Nephron (organoid): ENCODE data around the gene GCNT1.

Experiments used
- H3K27ac Mint-ChIP-seq, 3 experiments: 2 replicates each; pipeline ENCODE4 v1.8.0; 2020; ENCODE audit warnings: mixed read lengths in 3 of 3, mild to moderate bottlenecking in 2 of 3, moderate library complexity in 1 of 3
- H3K27me3 Mint-ChIP-seq: 2 replicates; pipeline ENCODE4 v1.8.0; 2021; ENCODE audit warnings: low read depth, mild to moderate bottlenecking, moderate library complexity, mixed read lengths
- H3K36me3 Mint-ChIP-seq: 2 replicates; pipeline ENCODE4 v1.8.0; 2020; ENCODE audit warnings: low read depth, mixed read lengths
- H3K4me1 Mint-ChIP-seq: 2 replicates; pipeline ENCODE4 v1.8.0; 2020; ENCODE audit warnings: mixed read lengths
- H3K4me3 Mint-ChIP-seq, 3 experiments: 2 replicates each; pipeline ENCODE4 v1.8.0; 2020; ENCODE audit warnings: mild to moderate bottlenecking in 3 of 3, mixed read lengths in 3 of 3, moderate library complexity in 2 of 3
- H3K9me3 Mint-ChIP-seq: 2 replicates; pipeline ENCODE4 v1.8.0; 2020; ENCODE audit warnings: mixed read lengths
- CTCF ChIP-seq, 3 experiments: fragments of 200-600 bp; sonication (generic); IDR thresholded peaks; one replicate each; pipeline ENCODE4 v1.5.0; 2021; ENCODE audit warnings: antibody characterized with exemption in 3 of 3; ENCODE audit not compliant: unreplicated experiment in 3 of 3

GCNT1 gene

DNA sequence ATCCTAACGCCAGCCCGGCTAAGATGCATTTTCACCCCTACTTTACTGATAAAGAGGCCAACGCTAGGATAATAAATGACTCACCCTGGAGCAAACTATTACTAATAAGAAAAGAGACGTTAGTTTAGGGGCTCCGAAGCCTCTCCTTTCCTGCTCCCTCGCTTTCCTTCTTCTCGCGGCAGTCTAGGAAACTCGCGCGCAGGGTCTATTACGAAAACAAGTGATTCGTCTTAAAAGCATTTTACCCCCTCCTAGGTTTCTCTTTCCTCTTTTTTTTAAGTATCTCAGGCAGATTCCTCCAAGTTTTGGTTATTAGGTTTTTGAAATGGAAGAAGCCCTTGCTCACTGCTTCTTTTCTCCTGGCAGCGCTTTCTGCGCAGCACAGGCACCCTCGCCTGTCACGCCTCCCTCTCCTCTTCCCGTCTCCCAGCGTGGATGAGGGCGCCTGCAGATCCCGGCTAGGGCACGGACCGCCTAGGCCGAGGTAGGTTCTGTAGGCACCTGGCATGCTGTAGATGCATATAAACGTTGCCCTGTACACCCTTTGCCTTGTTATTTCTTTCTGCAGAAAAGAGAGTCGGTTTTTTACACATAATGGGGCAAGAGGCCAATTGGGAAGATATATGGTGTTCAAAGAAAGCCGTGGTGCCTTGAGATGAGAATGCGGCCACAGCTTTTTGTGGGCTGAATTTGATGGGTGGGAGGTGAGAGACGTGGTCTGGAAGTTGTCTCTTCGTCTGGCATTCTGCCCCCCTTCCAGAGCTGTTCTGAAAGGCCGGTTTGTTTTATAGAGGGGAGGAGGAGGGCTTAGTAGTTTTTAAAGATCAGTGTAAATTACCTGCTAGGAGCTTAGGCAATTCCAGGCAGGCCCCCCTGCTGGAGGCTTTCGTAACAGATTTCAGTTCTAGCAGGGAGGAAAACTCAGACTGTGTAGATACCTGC, 983 bp downstream of the GCNT1 start:
- peaks cover 19% of the 10 kb centered on the region for H3K4me1 Mint-ChIP-seq
- H3K27me3 Mint-ChIP-seq: peaks cover 41% of the 10 kb centered on the region
- H3K4me3 Mint-ChIP-seq: peak overlapping the region; percentile 85 to 89 (median 86)
- H3K36me3 Mint-ChIP-seq: no peaks in the 10 kb centered on the region
- H3K9me3 Mint-ChIP-seq: no peaks in the 10 kb centered on the region
- H3K27ac Mint-ChIP-seq: no peak overlapping the region
- peak; percentile 31 to 47 (median 37) for TF ChIP-seq CTCF (IDR thresholded peaks at IDR 0.05; ENCODE audit: unreplicated experiment in 3 of 3)

GRCh38 chr9:76462126-76462525, 3.1 kb downstream of the GCNT1 start:
- H3K36me3 Mint-ChIP-seq: no peaks in the 10 kb centered on the region
- H3K27me3 Mint-ChIP-seq: peaks cover 50% of the 10 kb centered on the region
- H3K4me3 Mint-ChIP-seq: no peak overlapping the region
- no peak for TF ChIP-seq CTCF (IDR thresholded peaks at IDR 0.05; ENCODE audit: unreplicated experiment in 3 of 3)
- H3K27ac Mint-ChIP-seq: no peak overlapping the region
- no peaks in the 10 kb centered on the region for H3K9me3 Mint-ChIP-seq
- peaks cover 15% of the 10 kb centered on the region for H3K4me1 Mint-ChIP-seq

DNA sequence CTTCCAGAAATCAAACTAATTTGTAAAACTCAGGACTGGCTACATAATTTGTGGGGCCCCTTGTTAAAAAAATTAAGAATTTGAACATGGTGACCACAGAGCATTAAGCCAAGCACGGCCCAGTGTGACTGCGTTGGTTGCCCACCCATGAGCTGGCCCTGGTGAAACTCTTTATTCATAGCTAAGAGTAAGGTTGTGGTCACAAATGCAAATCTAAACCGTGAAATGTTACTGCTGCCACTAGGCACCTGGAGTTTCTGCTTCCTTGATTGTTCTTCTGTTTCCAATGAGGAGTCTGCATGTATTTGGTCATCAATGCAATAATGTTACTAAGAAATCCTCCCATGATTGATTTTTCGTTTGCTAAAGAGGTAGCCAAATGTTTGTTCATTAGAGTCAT, 4.2 kb downstream of the GCNT1 start:
- Mint-ChIP-seq H3K27ac (no peak overlapping the region), H3K4me1 (peaks cover 15% of the 10 kb centered on the region)

GRCh38 chr9:76464706-76465105, 5.7 kb downstream of the GCNT1 start:
- no peak overlapping the region for H3K4me3 Mint-ChIP-seq
- no peak for TF ChIP-seq CTCF (IDR thresholded peaks at IDR 0.05; ENCODE audit: unreplicated experiment in 3 of 3)
- H3K27me3 Mint-ChIP-seq: peaks cover 37% of the 10 kb centered on the region
- no peaks in the 10 kb centered on the region for H3K9me3 Mint-ChIP-seq
- H3K27ac Mint-ChIP-seq: no peak overlapping the region
- H3K36me3 Mint-ChIP-seq: no peaks in the 10 kb centered on the region
- peaks cover 8% of the 10 kb centered on the region for H3K4me1 Mint-ChIP-seq

More for the DNA sequence above, 4.2 kb downstream of the GCNT1 start:
- Mint-ChIP-seq H3K36me3 (no peaks in the 10 kb centered on the region), H3K4me3 (no peak overlapping the region), H3K27me3 (peaks cover 49% of the 10 kb centered on the region), H3K9me3 (no peaks in the 10 kb centered on the region)
- no peak for TF ChIP-seq CTCF (IDR thresholded peaks at IDR 0.05; ENCODE audit: unreplicated experiment in 3 of 3)

DNA sequence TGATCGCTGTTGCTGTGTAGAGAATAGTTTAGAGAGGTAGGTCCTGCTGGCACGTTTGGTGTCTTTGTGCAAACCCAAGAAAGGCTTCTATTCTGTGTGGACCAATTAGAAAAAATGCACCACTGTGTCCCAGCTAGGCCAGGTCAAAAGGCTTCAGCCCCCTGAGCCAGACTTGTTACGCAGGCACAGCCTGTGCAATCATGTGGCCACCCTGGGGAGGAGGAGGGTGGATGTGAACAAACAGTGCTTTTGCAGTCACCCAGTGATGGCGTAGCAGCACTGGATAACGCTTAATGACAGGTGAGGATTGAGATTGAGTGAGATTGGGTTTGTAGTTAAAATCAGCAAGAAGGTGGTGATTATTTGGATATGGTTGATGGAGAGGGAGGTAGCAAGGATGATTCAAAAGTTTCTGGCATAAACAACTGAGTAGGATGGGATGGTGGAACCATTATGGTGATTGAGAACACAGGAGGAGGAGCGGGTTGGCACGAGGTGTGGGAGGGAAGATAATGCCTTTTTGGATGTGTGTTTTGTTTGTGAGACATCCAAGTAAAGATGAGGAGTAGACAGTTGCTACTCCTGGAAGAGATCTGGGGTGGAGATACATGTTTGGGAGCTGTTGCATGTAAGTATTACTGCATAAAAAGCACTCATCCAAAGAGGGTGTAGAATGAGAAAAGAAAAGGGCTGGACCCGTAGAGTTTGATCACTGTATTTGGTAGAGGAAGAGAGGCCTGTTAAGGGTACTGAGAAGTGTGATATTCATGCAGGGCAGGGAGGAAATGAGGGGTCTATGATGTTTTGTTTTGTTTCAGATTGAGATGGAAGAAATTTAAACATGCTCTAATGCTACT, 6.7 kb downstream of the GCNT1 start:
- no peak overlapping the region for H3K4me3 Mint-ChIP-seq
- no peak overlapping the region for H3K27ac Mint-ChIP-seq
- no peaks in the 10 kb centered on the region for H3K36me3 Mint-ChIP-seq
- no peaks in the 10 kb centered on the region for H3K4me1 Mint-ChIP-seq
- H3K27me3 Mint-ChIP-seq: peaks cover 27% of the 10 kb centered on the region
- no peak for TF ChIP-seq CTCF (IDR thresholded peaks at IDR 0.05; ENCODE audit: unreplicated experiment in 3 of 3)
- no peaks in the 10 kb centered on the region for H3K9me3 Mint-ChIP-seq
